CD4-positive, alpha-beta T cell treated with Interleukin-6 for 4 hours (primary cell): ENCODE measurements around the gene FZD7.

Source experiments
- DNase-seq: peaks from one replicate; pipeline ENCODE4 v3.0.0-alpha.2; 2020; ENCODE audit warnings: mixed read lengths

FZD7 gene

DNA sequence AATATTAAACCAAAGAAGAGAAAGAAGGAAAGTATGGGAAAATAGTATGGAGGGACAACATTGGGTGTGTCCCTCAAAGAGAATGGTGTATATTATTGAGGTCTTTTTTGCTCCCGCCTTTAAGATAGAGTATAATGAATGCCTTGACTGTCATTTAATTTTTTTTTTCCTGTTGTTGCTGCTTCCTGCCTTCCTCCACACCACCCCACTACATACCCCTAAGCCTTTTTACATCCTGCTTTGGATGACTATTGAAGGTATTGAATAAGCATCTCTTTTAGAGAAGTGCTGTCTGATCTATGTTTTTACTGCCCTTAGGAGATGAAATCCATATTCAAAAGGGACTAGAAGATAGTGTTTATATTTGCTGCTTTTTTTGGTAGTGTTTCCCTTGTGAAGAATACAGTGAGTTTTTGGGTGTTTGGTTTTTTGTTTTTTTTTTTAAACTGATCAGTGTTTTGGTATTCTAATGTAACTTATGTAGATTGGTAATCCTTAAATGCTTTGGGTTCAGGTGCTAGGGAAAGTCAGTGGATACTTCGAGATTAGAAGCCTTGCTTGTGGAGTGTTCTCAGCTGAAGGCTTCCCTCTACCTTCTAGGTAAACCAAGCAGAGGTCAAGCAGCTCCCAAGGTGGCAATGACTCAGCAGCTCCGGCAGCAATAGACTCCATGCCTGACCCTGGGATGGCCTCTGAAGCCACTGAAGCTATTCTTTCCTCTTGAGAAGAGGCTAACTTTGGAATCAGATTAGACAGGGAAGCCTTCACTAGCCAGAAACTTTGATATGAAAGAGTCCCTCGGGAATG lies 5.0 kb downstream of the FZD7 start:
- DNase-seq = no peak

DNA sequence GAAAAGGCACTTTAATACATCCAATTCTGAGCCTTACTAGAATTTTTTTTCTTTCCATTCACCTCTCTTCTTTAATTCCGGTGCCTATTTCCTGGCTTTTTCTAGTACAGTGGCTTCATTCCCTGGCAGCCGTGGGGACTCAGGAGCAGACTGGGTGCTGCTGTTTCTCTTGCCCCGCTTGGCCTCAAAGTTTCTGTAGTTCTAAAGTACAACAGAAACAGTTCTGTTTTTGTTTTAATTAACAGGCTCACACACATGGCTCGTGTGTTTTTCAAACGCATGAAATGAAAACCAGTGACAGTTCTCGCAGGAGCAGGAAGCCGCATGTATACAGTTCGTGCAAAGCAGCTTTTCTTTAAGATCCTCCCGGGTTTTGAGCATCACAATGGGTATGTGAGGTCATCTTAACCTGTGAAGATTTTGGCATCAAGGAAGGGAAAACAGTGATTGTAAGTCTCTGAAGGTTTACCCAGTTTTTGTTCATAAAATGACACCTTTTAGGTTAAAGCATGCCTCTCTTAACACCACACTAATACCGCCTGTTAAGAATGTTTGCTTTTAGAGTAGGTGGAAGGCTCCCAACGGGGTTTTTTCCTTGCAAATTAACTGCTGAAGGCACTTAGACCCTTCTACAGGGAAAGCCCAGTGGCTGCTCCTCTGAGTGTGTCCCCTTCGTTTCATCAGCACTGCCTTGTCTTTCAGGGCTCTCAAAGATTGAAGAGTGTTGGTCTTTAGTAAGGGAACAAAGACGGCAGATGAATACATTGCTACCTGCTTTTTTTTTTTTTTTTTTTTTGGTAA lies 5.8 kb downstream of the FZD7 start:
- DNase-seq = no peak

DNA sequence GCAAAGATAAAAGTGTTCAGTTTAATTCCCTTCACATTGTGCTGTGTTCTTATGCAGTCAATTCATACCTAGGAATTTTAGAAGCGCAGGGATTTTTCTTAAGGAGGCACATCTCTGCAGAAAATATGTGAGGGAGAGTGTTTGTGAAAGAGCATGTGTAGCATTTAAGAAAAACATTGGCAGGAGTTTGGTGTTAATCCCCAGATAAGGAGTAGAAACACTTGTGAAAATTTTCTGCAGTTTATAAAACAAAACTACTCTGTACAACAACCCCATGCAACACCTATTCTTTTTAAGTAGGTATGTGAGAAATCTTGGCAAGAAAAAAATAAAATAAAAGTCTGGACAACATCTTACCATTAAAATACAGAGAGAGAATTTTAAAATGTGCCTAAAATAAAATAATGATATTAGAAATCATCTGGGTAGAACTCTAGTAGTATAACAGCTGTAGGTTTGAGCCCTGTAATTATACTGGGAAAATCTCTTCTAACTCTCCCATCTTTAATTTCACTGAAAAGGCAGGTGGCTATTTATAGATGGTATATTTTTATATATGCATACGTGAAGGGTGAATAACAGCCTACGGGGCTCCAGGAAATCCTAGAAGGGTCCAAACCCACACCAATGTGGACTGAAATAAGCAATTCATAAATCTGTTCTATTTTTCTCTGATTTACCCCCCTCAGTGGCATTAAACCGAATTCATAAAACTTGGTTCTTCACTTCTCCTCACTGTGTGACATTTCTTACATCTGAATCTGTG lies 6.6 kb downstream of the FZD7 start:
- no peak for DNase-seq

DNA sequence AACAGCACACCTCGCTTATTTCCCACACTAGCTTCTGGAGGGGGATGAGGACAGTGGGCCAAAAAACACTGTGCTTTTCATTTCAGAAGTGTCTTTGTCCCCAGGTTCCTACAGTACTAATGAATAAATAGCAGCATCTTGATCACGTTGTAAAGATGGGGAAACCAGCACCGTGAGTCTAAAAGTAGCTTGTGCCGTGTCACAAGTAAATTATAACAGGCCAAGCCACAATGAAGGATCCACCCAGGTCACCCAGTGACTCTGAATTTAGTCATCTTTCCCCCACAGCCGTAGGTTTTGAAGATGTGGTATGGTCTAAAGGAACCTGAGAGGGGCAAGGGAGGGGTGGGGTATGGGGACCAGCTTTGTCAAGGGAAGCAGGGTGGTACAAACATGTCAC lies 8.8 kb downstream of the FZD7 start:
- DNase-seq = no peak

DNA sequence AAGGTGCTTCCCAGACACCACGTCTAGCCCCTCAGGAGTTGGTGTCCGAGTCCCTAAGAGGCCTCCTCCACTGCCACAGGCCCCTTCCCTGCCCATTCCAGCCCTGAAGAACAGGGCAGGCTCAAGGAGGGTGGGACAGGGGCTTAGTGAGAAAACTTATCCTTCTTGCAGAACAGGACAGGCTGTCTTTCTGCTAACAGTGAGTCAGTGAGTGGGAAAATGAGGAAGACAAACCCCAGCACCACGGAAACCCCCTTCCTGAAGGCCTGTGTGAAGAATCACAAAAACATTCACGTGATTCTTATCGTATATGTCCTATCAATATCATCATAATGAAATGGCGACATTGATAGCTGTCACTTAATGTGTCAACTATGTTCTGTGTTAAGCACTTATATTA lies 9.8 kb downstream of the FZD7 start:
- no peak for DNase-seq

DNA sequence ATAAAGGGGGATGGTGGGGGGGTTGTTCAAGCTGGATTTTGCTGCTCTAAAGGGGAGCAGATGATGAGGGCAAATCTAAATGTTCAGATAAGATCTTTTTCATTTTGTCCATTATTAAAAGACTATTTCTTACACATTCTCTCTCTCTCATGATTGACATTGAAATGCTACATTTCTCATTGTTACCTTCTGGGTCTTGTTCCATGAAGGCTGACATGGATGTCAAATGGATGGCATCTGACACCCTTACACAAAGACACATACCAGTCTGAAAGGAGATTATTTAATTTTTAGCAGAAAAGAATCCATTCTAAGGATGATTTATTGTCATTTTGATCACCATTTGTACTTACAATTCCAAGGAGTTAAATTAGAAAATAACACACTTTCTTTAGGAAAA lies 11.1 kb downstream of the FZD7 start:
- no peak for DNase-seq

DNA sequence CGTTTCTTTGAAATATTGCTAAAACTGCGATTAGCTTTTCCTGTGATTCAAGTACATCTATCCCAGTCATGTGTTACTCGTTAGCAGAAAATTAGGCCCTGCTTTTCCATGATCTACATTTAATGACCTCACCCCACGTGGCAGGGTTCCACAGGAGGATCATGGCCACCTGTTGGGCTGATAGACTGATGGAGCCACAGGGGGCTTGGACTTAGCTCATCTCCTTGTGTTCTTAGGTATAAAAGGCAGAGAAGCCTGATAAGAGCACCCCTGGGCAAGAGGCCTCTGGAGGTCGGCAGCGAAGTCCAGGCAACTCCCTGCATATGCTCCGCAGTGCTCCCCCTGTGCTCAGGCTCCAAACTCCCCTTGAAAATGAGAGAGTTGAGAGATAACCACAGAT lies 12.9 kb downstream of the FZD7 start:
- no peak for DNase-seq

DNA sequence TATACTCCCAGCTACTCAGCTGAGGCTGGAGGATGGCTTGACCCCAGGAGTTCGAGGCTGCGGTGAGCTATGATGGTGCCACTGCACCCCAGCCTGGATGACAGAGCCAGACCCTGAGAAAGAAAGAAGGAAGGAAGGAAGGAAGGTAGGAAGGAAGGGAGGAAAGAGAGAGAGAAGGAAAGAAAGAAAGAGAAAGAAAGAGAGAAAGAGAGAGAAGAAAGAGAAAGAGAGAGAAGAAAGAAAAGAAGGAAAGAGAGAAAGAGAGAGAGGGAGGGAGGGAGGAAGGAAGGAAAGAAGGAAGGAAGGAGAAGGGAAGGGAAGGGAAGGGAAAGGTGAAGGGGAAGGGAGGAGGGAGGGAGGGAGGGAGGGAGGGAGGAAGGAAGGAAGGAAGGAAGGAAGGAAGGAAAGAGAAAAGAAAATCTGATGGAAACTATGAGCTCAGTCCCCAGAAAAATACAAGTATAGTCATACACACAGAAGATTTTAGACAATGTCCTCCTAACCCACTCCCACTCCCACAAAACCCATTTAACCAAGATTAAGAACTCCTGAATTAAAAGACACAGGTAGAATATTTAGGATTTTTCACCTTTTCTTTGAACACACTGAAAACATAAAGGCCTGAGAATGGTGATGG lies 15.6 kb downstream of the FZD7 start:
- DNase-seq = no peak

DNA sequence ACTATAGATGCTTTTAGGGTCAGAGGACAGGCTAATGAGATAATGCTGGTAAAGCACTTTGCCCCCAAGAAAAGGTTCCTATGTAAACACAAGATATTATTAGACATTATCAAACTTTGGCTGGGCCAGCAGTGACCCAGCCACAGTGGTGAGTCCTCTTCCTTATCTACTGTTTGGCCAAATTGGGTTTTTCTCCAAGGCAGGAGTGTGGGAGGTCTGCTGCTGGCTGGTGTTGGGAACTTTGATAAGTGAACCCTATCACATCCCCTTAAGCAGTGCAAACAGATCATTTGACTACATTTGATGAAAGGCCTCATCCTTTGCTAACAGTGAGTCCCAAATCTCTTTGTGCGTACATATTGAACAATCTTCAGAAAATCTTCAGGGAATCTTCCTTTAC lies 16.2 kb downstream of the FZD7 start:
- no peak for DNase-seq

DNA sequence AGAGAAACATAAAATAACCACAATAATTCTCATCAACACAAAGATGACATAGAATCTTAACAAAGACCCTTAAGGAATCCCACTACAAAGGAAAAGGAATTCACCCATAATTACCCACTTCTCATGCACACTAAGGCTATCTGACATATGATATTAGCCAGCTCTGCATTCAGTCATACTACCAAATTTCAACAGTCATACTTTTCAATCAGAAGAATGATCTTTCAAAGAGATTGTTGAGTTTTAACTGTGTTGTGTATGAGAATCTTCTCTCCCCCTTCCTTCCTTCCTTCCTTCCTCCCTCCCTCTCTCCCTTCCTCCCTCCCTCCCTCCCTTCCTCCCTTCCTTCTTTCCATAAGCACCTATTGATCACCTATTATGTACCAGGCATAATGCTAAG lies 17.0 kb downstream of the FZD7 start:
- no peak for DNase-seq

DNA sequence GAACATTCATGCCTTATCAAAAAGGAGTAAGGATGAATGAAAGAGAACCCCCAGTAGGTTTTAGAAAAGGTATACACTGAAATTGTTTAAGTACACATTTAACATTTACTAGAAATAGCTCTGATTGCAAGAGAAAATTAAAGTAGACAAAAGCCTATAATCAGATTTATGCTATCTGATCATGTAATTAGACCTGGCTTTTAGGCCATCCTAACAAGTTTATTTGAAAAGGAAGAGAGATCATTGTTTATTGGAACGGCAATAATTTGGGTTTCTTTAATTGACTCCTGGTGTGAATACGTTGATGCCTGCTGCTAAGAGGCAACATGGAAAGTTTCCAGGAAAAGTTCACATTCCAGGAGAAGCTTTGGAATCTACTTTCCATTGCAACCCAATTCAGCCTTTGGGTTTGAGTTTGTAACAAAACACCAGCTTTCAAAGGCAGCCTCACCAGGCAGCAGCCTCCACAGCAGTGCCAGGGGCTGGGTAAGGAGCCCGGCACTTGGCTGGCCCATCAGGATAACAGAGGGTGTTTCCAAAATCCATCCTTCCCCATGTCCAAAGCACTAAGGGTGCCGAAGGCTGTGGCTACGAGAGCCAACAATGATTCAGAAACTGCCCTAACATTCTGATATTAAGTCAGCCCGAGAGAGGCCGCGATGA lies 18.0 kb downstream of the FZD7 start:
- no peak for DNase-seq

DNA sequence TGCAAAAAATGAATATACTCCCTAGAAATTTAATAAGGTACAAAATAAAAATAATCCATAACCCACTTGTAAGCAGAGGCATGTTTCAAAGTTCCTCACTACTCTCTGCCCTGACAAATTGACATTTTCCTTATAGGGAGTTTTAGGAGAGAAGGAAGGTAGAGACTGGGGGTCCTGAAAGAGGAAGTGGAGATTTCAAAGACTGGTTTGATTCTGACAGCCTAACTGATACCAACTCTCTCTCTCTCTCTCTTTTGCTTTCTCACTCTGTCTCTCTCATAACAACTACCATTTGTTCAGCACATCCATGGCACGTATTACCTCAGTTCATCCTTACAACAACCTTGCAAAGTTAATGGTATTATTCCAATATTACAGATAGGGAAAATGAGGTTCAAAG lies 18.6 kb downstream of the FZD7 start:
- no peak for DNase-seq

DNA sequence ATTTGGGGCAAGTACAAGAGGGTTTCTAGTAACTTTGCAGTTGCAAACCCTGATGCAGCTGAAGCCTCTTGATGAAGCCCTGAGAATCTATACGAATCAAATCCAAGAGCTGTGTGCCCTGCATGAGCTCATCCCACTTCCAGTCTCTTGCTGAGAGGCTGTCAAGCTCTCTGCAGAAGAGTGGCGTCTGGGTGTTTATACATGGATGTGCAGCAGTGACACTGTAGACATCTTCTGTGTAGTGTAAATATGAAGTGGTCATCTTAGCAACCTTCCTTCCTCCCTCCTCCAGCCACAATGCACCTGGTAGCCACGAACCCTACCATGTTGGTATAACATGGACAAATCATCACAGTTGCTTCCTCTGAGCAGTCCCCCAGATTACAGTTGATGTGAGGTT lies 21.0 kb downstream of the FZD7 start:
- DNase-seq = no peak

DNA sequence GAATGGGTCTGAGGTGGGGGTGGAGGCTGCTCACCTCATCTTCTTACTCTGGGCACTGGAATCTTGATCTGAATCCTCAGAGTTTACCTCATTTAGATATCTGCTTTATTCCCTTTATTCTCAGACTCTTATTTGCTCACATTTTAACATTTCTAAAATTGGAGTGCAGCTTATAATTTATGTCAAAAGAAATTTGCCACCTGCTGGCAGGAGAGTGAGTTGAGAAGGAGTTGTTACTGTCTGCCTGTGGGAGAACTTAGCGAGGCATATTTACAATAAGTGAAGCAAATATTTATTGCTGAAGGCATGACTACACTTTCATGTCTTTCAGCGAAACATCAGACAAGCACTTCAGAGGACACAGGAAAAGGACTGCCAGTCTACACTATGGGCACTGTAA lies 23.0 kb downstream of the FZD7 start:
- DNase-seq = no peak

DNA sequence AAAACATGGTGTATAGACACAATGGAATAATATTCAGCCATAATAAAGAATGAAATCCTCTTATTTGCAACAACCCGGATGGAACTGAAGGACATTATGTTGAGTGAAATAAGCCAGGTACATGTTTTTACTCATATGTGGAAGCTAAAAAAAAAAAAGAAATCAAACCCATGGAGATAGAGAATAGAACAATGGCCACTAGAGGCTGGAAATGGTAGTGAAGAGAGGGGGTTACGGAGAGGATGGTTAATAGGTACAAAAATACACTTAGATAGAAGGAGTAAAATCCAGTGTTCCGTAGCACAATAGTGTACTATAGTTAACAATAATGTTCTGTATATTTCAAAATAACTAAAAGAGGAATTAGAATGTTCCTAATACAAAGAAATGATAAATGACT lies 26.6 kb downstream of the FZD7 start:
- no peak for DNase-seq

DNA sequence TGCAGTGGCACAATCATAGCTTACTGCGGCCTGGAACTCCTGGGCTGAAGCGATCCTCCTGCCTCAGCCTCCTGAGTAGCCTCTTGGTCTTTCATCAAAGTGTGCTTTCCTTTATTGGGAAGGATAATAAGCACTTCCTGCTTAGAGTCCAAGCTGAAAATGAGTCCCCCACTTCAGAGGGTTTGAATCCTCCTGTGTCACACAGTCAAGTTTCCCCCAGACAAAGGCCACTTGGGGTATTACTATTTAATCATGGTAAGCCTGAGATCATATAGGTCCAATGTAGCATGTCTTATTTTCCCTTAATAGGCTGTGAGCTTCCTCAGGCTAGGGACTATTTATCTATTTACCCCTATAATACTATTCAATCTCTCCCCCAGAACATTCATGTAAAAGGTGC lies 28.0 kb downstream of the FZD7 start:
- DNase-seq = no peak

DNA sequence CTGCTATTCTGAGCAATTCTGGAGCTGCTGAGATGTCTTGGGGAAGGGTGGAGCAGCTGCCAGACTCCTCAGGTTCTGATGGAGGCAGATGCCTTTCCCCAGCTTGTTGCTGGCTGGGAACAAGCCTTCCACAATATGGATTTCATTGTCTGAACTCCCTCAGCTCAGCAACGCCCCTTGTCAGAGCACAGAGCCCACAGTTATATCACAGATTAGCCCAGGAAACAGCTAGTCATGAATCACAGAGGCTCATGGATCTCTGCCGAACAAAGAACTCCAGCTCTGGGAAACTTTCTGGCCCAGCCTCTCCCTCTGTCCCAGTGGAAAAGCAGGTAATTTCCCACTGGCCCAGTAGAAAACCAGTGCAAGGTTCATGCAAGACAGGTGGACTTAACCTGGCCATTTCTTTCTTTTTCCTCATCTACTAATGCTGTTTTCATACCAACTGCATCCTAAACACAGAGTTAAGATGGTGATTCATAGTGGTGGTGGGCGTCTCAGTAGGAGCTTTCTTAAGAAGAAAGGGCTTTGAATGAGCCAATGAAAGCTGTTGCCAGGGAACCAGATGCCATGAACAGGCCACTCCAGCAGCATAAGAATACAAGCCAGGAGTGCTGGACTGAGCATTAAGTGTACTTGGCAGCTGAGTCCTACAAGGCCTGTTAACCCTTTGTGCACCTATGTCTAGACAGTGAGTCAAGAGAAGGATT lies 30.7 kb downstream of the FZD7 start:
- no peak for DNase-seq

DNA sequence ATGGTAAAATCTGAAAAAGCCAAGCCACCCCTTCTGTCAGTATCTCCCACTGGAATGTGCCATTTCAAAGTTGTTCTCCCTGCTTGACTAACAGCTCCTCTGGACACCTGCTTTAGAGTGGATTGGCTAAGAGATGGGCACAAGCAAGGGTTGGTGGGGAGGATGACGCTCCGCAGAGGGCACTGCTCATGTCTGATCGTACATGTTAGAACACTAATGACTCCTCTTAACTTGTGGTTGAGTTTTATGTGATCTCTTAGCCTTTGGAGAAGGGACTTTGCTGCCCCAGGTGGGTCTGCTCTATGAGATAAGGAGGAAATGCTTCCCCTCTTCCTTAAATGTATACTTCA lies 31.2 kb downstream of the FZD7 start:
- DNase-seq = no peak

DNA sequence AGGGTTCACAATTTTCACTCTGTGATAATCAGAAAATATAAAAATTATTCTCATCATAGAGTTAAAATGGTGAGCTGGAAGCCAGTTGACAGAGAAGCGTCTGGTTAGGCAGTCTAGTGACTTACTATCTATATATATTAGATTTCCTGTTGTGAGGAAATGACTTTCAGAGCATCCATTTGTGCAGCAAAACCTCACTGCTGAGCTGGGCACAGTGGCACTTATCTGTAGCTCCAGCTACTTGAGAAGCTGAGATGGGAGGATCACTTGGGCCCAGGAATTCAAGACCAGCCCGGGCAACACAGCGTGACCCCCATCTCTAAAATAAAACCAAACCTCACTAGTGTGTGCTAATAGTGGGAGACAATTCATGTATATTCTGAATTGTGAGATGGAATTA lies 32.2 kb downstream of the FZD7 start:
- DNase-seq = no peak

DNA sequence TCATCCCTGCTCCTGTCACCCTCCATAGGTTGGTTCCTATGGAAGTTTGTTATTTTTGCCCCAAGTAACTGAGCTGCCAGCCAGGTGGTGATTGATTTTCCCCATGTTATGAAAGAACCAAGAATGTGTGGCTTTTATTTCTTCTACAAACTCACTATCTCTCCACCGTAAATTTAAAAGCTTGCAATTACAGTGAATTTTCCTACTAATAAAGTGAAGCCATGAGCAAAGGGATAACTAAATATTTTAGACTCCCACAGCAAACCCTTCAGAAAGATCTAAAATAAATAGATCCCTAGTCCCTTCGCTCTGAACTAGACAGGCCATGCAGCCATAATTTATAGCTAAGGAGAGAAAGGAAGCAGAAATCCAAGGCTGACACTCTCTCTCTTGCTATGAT lies 33.2 kb downstream of the FZD7 start:
- no peak for DNase-seq

DNA sequence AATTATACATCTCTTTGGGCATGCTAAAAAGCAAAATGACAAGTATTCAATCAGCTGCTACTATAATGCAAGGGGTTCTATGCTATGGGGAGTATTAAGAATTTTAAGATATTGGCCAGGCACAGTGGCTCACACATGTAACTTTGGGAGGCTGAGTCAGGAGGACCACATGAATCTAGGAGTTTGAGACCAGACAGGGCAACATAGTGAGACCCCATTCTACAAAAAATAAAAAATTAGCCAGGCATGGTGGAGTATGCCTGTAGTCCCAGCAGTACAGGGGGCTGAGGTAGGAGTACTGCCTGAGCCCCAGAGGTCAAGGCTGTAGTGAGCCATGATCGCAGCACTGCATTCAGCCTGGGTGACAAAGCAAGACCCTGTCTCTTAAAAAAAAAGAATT lies 33.9 kb downstream of the FZD7 start:
- DNase-seq = no peak
